ENCODE results near the gene WWOX.

DNA sequence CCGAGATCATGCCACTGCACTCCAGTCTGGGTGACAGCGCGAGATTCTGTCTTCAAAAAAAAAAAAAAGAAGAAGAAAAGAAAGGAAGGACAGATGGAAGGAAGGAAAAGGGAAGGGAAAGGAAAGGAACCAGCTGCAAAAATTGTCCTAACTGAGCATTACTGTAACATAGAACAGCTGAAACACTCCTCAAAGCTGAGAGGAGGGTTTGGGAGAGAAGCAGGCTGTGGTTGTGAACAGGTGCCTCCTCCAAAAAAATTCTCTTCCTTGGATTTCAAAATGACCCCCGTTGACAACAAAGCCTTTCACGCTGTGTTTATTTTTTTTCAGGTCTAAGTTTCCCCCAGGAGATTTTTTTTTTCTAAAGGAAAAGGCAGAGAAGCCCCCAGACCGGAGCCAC is 541.4 kb downstream of the WWOX start:
- TF ChIP-seq EP300 (IDR thresholded peaks at IDR 0.05) = no peak
- TF ChIP-seq, protein P1, sequence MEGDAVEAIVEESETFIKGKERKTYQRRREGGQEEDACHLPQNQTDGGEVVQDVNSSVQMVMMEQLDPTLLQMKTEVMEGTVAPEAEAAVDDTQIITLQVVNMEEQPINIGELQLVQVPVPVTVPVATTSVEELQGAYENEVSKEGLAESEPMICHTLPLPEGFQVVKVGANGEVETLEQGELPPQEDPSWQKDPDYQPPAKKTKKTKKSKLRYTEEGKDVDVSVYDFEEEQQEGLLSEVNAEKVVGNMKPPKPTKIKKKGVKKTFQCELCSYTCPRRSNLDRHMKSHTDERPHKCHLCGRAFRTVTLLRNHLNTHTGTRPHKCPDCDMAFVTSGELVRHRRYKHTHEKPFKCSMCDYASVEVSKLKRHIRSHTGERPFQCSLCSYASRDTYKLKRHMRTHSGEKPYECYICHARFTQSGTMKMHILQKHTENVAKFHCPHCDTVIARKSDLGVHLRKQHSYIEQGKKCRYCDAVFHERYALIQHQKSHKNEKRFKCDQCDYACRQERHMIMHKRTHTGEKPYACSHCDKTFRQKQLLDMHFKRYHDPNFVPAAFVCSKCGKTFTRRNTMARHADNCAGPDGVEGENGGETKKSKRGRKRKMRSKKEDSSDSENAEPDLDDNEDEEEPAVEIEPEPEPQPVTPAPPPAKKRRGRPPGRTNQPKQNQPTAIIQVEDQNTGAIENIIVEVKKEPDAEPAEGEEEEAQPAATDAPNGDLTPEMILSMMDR (IDR thresholded peaks at IDR 0.05) = no peak

All from gastroesophageal sphincter (tissue), 3 donors.